Keratinocyte (primary cell): ENCODE measurements around the gene AP4M1. TPM values are rescaled to one million over a fixed set of nuclear protein-coding genes. Genes with fewer than 3 reads are reported as not detected.
A peak's percentile ranks its signal among the peaks of the same experiment; 100 is the strongest.

Experiments
- DNase-seq: peaks from one replicate; pipeline ENCODE4 v3.0.0-alpha.2; 2011; ENCODE audit warnings: low read depth, missing footprints, low spot score
- FAIRE-seq: peaks from 2 replicates; lab custom pipeline; 2011; peaks lifted over from hg19 to GRCh38; lab: Jason Lieb, UNC
- H2AFZ ChIP-seq: 2 replicates; pipeline ENCODE4 v1.6.0; 2012; ENCODE audit warnings: low read length, control low read depth, inconsistent platforms; ENCODE audit not compliant: control insufficient read depth
- H3K27ac ChIP-seq: 2 replicates; pipeline ENCODE4 v1.5.1; 2011; ENCODE audit warnings: low read length; ENCODE audit not compliant: control insufficient read depth, insufficient read depth
- H3K27me3 ChIP-seq: 3 replicates; pipeline ENCODE4 v1.6.0; 2011; ENCODE audit warnings: low read length; ENCODE audit not compliant: control insufficient read depth, insufficient read depth; ENCODE audit errors: extremely low read depth
- H3K36me3 ChIP-seq, 2 experiments: 2 replicates in 1 of 2; 3 replicates in 1 of 2; pipeline ENCODE4 v1.5.1; 2011; ENCODE audit warnings: low read length in 2 of 2, mild to moderate bottlenecking in 1 of 2; ENCODE audit not compliant: control insufficient read depth in 2 of 2, insufficient read depth in 2 of 2; ENCODE audit errors: extremely low read depth in 1 of 2
- H3K4me1 ChIP-seq: 3 replicates; pipeline ENCODE4 v1.5.1; 2011; ENCODE audit warnings: low read length; ENCODE audit not compliant: control insufficient read depth, insufficient read depth; ENCODE audit errors: extremely low read depth
- H3K4me2 ChIP-seq: 3 replicates; pipeline ENCODE4 v1.6.0; 2011; ENCODE audit warnings: low read depth, low read length; ENCODE audit not compliant: control insufficient read depth, insufficient read depth; ENCODE audit errors: extremely low read depth
- H3K4me3 ChIP-seq, 3 experiments: fragments of 200-600 bp in 1 of 3; sonication (generic) in 1 of 3; 2 replicates in 2 of 3; 3 replicates in 1 of 3; pipeline ENCODE4 v1.5.1; 2011 to 2016; ENCODE audit warnings: low read length in 3 of 3, mild to moderate bottlenecking in 3 of 3, control low read depth in 2 of 3, inconsistent platforms in 1 of 3, low read depth in 1 of 3, mixed read lengths in 1 of 3, mixed run types in 1 of 3, moderate library complexity in 1 of 3; ENCODE audit not compliant: control insufficient read depth in 2 of 3, insufficient read depth in 2 of 3; ENCODE audit errors: extremely low read depth in 1 of 3
- H3K79me2 ChIP-seq: 2 replicates; pipeline ENCODE4 v1.6.0; 2012; ENCODE audit warnings: low read length; ENCODE audit not compliant: control insufficient read depth, insufficient read depth
- H3K9ac ChIP-seq: 3 replicates; pipeline ENCODE4 v1.6.0; 2011; ENCODE audit warnings: low read length; ENCODE audit not compliant: control insufficient read depth, insufficient read depth; ENCODE audit errors: extremely low read depth
- H3K9me1 ChIP-seq: 3 replicates; pipeline ENCODE4 v1.6.0; 2011; ENCODE audit warnings: low read length; ENCODE audit not compliant: control insufficient read depth, insufficient read depth; ENCODE audit errors: extremely low read depth
- H3K9me3 ChIP-seq: 2 replicates; pipeline ENCODE4 v1.5.1; 2012; ENCODE audit warnings: low read depth, low read length; ENCODE audit not compliant: control insufficient read depth
- H4K20me1 ChIP-seq: 3 replicates; pipeline ENCODE4 v1.6.0; 2011; ENCODE audit warnings: low read length; ENCODE audit not compliant: control insufficient read depth, insufficient read depth; ENCODE audit errors: extremely low read depth
- CTCF ChIP-seq, 3 experiments: IDR thresholded peaks in 1 of 3; conservative IDR thresholded peaks in 1 of 3; optimal IDR thresholded peaks in 1 of 3; 2 replicates in 2 of 3; 3 replicates in 1 of 3; pipeline versions ENCODE3 to v1.5.1; 2011; ENCODE audit warnings: low read length in 3 of 3, mild to moderate bottlenecking in 3 of 3, moderate library complexity in 2 of 3, control low read depth in 1 of 3, inconsistent platforms in 1 of 3; ENCODE audit not compliant: insufficient read depth in 2 of 3; ENCODE audit errors: extremely low read depth in 1 of 3
- EZH2 ChIP-seq: IDR thresholded peaks from one replicate; pipeline ENCODE4 v1.6.1; 2012; ENCODE audit warnings: inconsistent platforms, mild to moderate bottlenecking, low read length, moderate library complexity
- dilution Hi-C: fragments of 300-500 bp; cut with MboI; formaldehyde crosslinking; loops from one replicate; pipeline ENCODE4 v1.7.0; 2020; ENCODE audit warnings: low sequenced_read_pairs; ENCODE audit not compliant: extremely low pct_ligation_motif_present
- polyA plus RNA-seq, 5 experiments: library from polyadenylated mRNA; depleted of rRNA in 3 of 5; stranded (reverse) in 3 of 5; stranded (forward) in 1 of 5; unstranded in 1 of 5; fragments of >200 nt; gene quantifications; 1 replicate in 1 of 5; 2 replicates in 3 of 5; 3 replicates in 1 of 5; pipeline versions ENCODE4 v1.2.1 to v1.2.3, GENCODE V29; 2011 to 2012; ENCODE audit warnings: missing spikeins in 2 of 5, low read depth in 1 of 5, low replicate concordance in 1 of 5

The AP4M1 gene
- polyA plus RNA-seq, 1 donor (not counting 4 experiments of a cell fraction or from before 2014, with no cell fraction given), result 14.2 TPM

DNA sequence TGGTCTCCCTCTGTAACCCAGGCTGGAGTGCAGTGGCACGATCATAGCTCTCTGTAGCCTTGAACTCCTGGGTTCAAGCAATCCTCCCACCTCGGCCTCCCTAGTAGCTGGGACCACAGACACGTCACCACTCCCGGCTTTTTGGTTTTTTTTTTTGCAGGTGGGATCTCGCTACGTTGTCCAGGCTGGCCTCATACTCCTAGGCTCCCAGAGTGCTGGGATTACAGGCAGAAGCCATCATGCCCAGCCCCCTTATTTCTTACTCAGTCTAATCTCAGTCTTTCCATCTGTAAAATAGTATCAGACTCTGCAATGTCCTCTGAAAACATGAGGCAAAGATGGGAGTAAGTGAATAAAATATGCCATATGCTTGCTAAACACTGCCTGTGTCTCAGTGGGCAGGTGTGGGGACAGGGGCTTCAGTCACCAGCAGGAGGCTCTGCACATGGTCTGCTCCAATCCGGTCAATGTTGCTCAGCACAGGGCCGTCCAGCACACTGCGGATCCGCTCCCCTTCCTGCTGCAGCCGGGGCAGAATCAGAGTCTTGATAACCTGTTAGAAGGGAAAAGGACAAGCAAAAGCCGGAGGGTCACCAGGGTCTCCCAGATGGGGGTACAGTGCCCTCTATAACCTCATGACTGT is 8.2 kb downstream of the AP4M1 start:
- H3K9me1 ChIP-seq, result no peaks in the 10 kb centered on the region
- dilution Hi-C loops, result no loop called here
- no peak for FAIRE-seq

GRCh38 chr7:100111156-100111555 is 9.7 kb downstream of the AP4M1 start:
- dilution Hi-C loops, result no loop called here
- H4K20me1 ChIP-seq, result no peaks in the 10 kb centered on the region
- no peak for DNase-seq
- no peaks in the 10 kb centered on the region for H3K9me1 ChIP-seq
- H3K4me2 ChIP-seq, result no peak overlapping the region
- no peak overlapping the region for H3K27ac ChIP-seq
- H3K79me2 ChIP-seq, result no peaks in the 10 kb centered on the region
- no peaks in the 10 kb centered on the region for H3K9me3 ChIP-seq
- no peaks in the 10 kb centered on the region for H3K27me3 ChIP-seq
- no peak for FAIRE-seq
- H3K4me1 ChIP-seq, result no peaks in the 10 kb centered on the region
- peaks cover 17 to 31% of the 10 kb centered on the region in 2 experiments for H3K36me3 ChIP-seq
- no peak overlapping the region for H3K4me3 ChIP-seq
- no peak overlapping the region for H3K9ac ChIP-seq
- no peak for TF ChIP-seq CTCF (optimal IDR thresholded peaks at IDR 0.05 in 1 of 3, IDR thresholded peaks at IDR 0.05 in 1 of 3, conservative IDR thresholded peaks at IDR 0.05 in 1 of 3; ENCODE audit: extremely low read depth in 1 of 3, insufficient read depth in 2 of 3, low read length in 3 of 3)
- TF ChIP-seq EZH2, result no peak
- no peak overlapping the region for H2AFZ ChIP-seq

More for the DNA sequence above, 8.2 kb downstream of the AP4M1 start:
- Histone ChIP-seq H2AFZ (no peak overlapping the region), H3K4me3 (no peak overlapping the region), H3K27ac (no peak overlapping the region), H3K9me3 (no peaks in the 10 kb centered on the region), H3K79me2 (no peaks in the 10 kb centered on the region), H3K36me3 (peaks cover 17 to 44% of the 10 kb centered on the region in 2 experiments), H3K27me3 (no peaks in the 10 kb centered on the region), H3K4me1 (no peaks in the 10 kb centered on the region), H3K9ac (no peak overlapping the region), H4K20me1 (no peaks in the 10 kb centered on the region), H3K4me2 (no peak overlapping the region)
- no peak for TF ChIP-seq EZH2
- peak in 1 of 3 experiments; percentile 15 for TF ChIP-seq CTCF (optimal IDR thresholded peaks at IDR 0.05 in 1 of 3, IDR thresholded peaks at IDR 0.05 in 1 of 3, conservative IDR thresholded peaks at IDR 0.05 in 1 of 3; ENCODE audit: extremely low read depth in 1 of 3, insufficient read depth in 2 of 3, low read length in 3 of 3)
- DNase-seq, result no peak
